ENCODE measurements around the gene SEZ6L. TPM values are rescaled to one million over a fixed set of nuclear protein-coding genes. Genes with fewer than 3 reads are reported as not detected.
A peak's percentile ranks its signal among the peaks of the same experiment; 100 is the strongest.

Gene SEZ6L
- total RNA-seq, 1 donor from 2014 or later = 109 TPM

- H3K27ac Mint-ChIP-seq (ENCODE audit: unreplicated experiment) = no peak overlapping the region
- H3K4me1 Mint-ChIP-seq (ENCODE audit: low read depth, unreplicated experiment) = peaks cover 8% of the 10 kb centered on the region
- H3K36me3 Mint-ChIP-seq (ENCODE audit: unreplicated experiment) = peaks cover 8% of the 10 kb centered on the region
- peaks cover under 1% of the 10 kb centered on the region for H3K9me3 Mint-ChIP-seq (ENCODE audit: unreplicated experiment)
- no peak for DNase-seq
- peak overlapping the region; percentile 33 for H3K4me3 Mint-ChIP-seq (ENCODE audit: unreplicated experiment)
- H3K27me3 Mint-ChIP-seq (ENCODE audit: unreplicated experiment) = peaks cover 7% of the 10 kb centered on the region
- no peak for TF ChIP-seq CTCF (IDR thresholded peaks at IDR 0.05; ENCODE audit: partially characterized antibody, unreplicated experiment)
Measured at GRCh38 chr22:26245001-26245400, 75.7 kb downstream of the SEZ6L start.

GRCh38 chr22:26246552-26246951, 77.3 kb downstream of the SEZ6L start:
- peaks cover 8% of the 10 kb centered on the region for H3K36me3 Mint-ChIP-seq (ENCODE audit: unreplicated experiment)
- H3K4me3 Mint-ChIP-seq (ENCODE audit: unreplicated experiment) = no peak overlapping the region
- no peaks in the 10 kb centered on the region for H3K9me3 Mint-ChIP-seq (ENCODE audit: unreplicated experiment)
- H3K27me3 Mint-ChIP-seq (ENCODE audit: unreplicated experiment) = peaks cover 7% of the 10 kb centered on the region
- H3K4me1 Mint-ChIP-seq (ENCODE audit: low read depth, unreplicated experiment) = peaks cover 6% of the 10 kb centered on the region
- no peak overlapping the region for H3K27ac Mint-ChIP-seq (ENCODE audit: unreplicated experiment)
- no peak for DNase-seq
- TF ChIP-seq CTCF (IDR thresholded peaks at IDR 0.05; ENCODE audit: partially characterized antibody, unreplicated experiment) = no peak

GRCh38 chr22:26251869-26252268, 82.6 kb downstream of the SEZ6L start:
- Mint-ChIP-seq H3K36me3 (ENCODE audit: unreplicated experiment) (no peaks in the 10 kb centered on the region), H3K27ac (ENCODE audit: unreplicated experiment) (no peak overlapping the region), H3K4me1 (ENCODE audit: low read depth, unreplicated experiment) (no peaks in the 10 kb centered on the region), H3K9me3 (ENCODE audit: unreplicated experiment) (no peaks in the 10 kb centered on the region), H3K27me3 (ENCODE audit: unreplicated experiment) (peaks cover 4% of the 10 kb centered on the region), H3K4me3 (ENCODE audit: unreplicated experiment) (no peak overlapping the region)
- DNase-seq = no peak
- no peak for TF ChIP-seq CTCF (IDR thresholded peaks at IDR 0.05; ENCODE audit: partially characterized antibody, unreplicated experiment)

- no peak for TF ChIP-seq CTCF (IDR thresholded peaks at IDR 0.05; ENCODE audit: partially characterized antibody, unreplicated experiment)
- Mint-ChIP-seq H3K4me1 (ENCODE audit: low read depth, unreplicated experiment) (no peaks in the 10 kb centered on the region), H3K27me3 (ENCODE audit: unreplicated experiment) (no peaks in the 10 kb centered on the region), H3K27ac (ENCODE audit: unreplicated experiment) (no peak overlapping the region), H3K36me3 (ENCODE audit: unreplicated experiment) (no peaks in the 10 kb centered on the region), H3K4me3 (ENCODE audit: unreplicated experiment) (no peak overlapping the region), H3K9me3 (ENCODE audit: unreplicated experiment) (no peaks in the 10 kb centered on the region)
- no peak for DNase-seq
Measured at GRCh38 chr22:26259510-26259909, 90.2 kb downstream of the SEZ6L start.

GRCh38 chr22:26264162-26264561, 94.9 kb downstream of the SEZ6L start:
- no peaks in the 10 kb centered on the region for H3K4me1 Mint-ChIP-seq (ENCODE audit: low read depth, unreplicated experiment)
- H3K4me3 Mint-ChIP-seq (ENCODE audit: unreplicated experiment) = no peak overlapping the region
- H3K27ac Mint-ChIP-seq (ENCODE audit: unreplicated experiment) = no peak overlapping the region
- no peaks in the 10 kb centered on the region for H3K9me3 Mint-ChIP-seq (ENCODE audit: unreplicated experiment)
- DNase-seq = no peak
- no peaks in the 10 kb centered on the region for H3K27me3 Mint-ChIP-seq (ENCODE audit: unreplicated experiment)
- no peaks in the 10 kb centered on the region for H3K36me3 Mint-ChIP-seq (ENCODE audit: unreplicated experiment)
- TF ChIP-seq CTCF (IDR thresholded peaks at IDR 0.05; ENCODE audit: partially characterized antibody, unreplicated experiment) = no peak
